WTC11 (cell line): ENCODE data around the gene RTP5. TPM values are rescaled to one million over a fixed set of nuclear protein-coding genes. Genes with fewer than 3 reads are reported as not detected.
A peak's percentile ranks its signal among the peaks of the same experiment; 100 is the strongest.

Source experiments
- ATAC-seq: fragments of 200-7000 bp; cut with Tn5 transposase; 2 replicates; pipeline ENCODE4 v1.10.0; 2021; ENCODE audit warnings: mild to moderate bottlenecking, moderate library complexity
- CTCF ChIA-PET: fragments of 300-600 bp; sonication (Branson Sonifier 250); formaldehyde crosslinking; loops from one replicate; lab custom pipeline; 2021; ENCODE audit warnings: antibody characterized with exemption; lab: Charles Lee
- POLR2A ChIA-PET: fragments of 350-600 bp; sonication (Branson Sonifier 250); formaldehyde crosslinking; loops from one replicate; lab custom pipeline; 2021; ENCODE audit warnings: antibody characterized with exemption; lab: Charles Lee
- DNase-seq: peaks from one replicate; pipeline ENCODE4 v3.0.0; 2021; ENCODE audit warnings: low spot score
- H3K27ac Mint-ChIP-seq: 2 replicates; pipeline ENCODE4 v1.8.0; 2021; ENCODE audit warnings: mixed read lengths
- H3K27me3 Mint-ChIP-seq: 2 replicates; pipeline ENCODE4 v1.8.0; 2021; ENCODE audit warnings: low read depth, mild to moderate bottlenecking, moderate library complexity, mixed read lengths
- H3K36me3 Mint-ChIP-seq: 2 replicates; pipeline ENCODE4 v1.8.0; 2021; ENCODE audit warnings: mixed read lengths
- H3K4me1 Mint-ChIP-seq: 2 replicates; pipeline ENCODE4 v1.8.0; 2022; ENCODE audit warnings: mixed read lengths
- H3K4me3 Mint-ChIP-seq: 2 replicates; pipeline ENCODE4 v1.8.0; 2021; ENCODE audit warnings: mild to moderate bottlenecking, moderate library complexity, mixed read lengths
- H3K9me3 Mint-ChIP-seq: 2 replicates; pipeline ENCODE4 v1.8.0; 2021; ENCODE audit warnings: mixed read lengths
- ATF1 ChIP-seq: sonication (generic); formaldehyde crosslinking; IDR thresholded peaks from 2 replicates; pipeline ENCODE4 v1.8.1; 2023; ENCODE audit warnings: mild to moderate bottlenecking, moderate library complexity, missing genetic modification reagents
- ATF3 ChIP-seq: sonication (generic); formaldehyde crosslinking; conservative IDR thresholded peaks from 2 replicates; pipeline ENCODE4 v1.8.1; 2022; ENCODE audit warnings: mild to moderate bottlenecking, missing genetic modification reagents
- EMX1 ChIP-seq: fragments of 250-450 bp; sonication (Bioruptor Pico); IDR thresholded peaks from 2 replicates; pipeline ENCODE4 v1.8.0; 2021; ENCODE audit warnings: mild to moderate bottlenecking
- FOXP1 ChIP-seq: sonication (generic); formaldehyde crosslinking; IDR thresholded peaks from 2 replicates; pipeline ENCODE4 v1.8.0; 2022; ENCODE audit warnings: missing genetic modification reagents, mild to moderate bottlenecking, moderate library complexity, borderline replicate concordance
- GRHL2 ChIP-seq: fragments of 250-450 bp; sonication (Bioruptor Pico); IDR thresholded peaks from 2 replicates; pipeline ENCODE4 v1.8.0; 2022; ENCODE audit warnings: mild to moderate bottlenecking, moderate library complexity; ENCODE audit not compliant: insufficient replicate concordance, severe bottlenecking
- GTF2I ChIP-seq: fragments of 250-450 bp; sonication (Bioruptor Pico); conservative IDR thresholded peaks from 2 replicates; pipeline ENCODE4 v1.4.0; 2021; ENCODE audit warnings: mild to moderate bottlenecking
- KAT7 ChIP-seq: sonication (generic); formaldehyde crosslinking; IDR thresholded peaks from 2 replicates; pipeline ENCODE4 v1.8.1; 2023; ENCODE audit warnings: missing genetic modification reagents, mild to moderate bottlenecking, borderline replicate concordance
- NFATC4 ChIP-seq: fragments of 250-450 bp; sonication (Bioruptor Pico); IDR thresholded peaks from 2 replicates; pipeline ENCODE4 v1.9.0; 2021; ENCODE audit warnings: mild to moderate bottlenecking
- NR2C2 ChIP-seq: sonication (generic); formaldehyde crosslinking; IDR thresholded peaks from 2 replicates; pipeline ENCODE4 v1.8.0; 2022; ENCODE audit warnings: mild to moderate bottlenecking, missing genetic modification reagents
- PREB ChIP-seq: sonication (generic); formaldehyde crosslinking; IDR thresholded peaks from 2 replicates; pipeline ENCODE4 v1.8.1; 2022; ENCODE audit warnings: mild to moderate bottlenecking, missing genetic modification reagents, moderate library complexity, borderline replicate concordance
- RELA ChIP-seq: sonication (generic); formaldehyde crosslinking; IDR thresholded peaks from 2 replicates; pipeline ENCODE4 v1.8.1; 2022; ENCODE audit warnings: missing genetic modification reagents, mild to moderate bottlenecking, borderline replicate concordance
- TEAD4 ChIP-seq: sonication (generic); formaldehyde crosslinking; IDR thresholded peaks from 2 replicates; pipeline ENCODE4 v1.8.0; 2022; ENCODE audit warnings: mild to moderate bottlenecking, missing genetic modification reagents
- ZBTB21 ChIP-seq: sonication (generic); formaldehyde crosslinking; IDR thresholded peaks from 2 replicates; pipeline ENCODE4 v1.8.1; 2023; ENCODE audit warnings: mild to moderate bottlenecking, missing genetic modification reagents, borderline replicate concordance
- ZNF121 ChIP-seq: sonication (generic); formaldehyde crosslinking; IDR thresholded peaks from 2 replicates; pipeline ENCODE4 v1.8.0; 2023; ENCODE audit warnings: missing genetic modification reagents
- ZNF281 ChIP-seq: sonication (generic); formaldehyde crosslinking; IDR thresholded peaks from 2 replicates; pipeline ENCODE4 v1.8.0; 2023; ENCODE audit warnings: mild to moderate bottlenecking, missing genetic modification reagents
- ZNF317 ChIP-seq: sonication (generic); formaldehyde crosslinking; IDR thresholded peaks from 2 replicates; pipeline ENCODE4 v1.8.1; 2023; ENCODE audit warnings: low read depth, mild to moderate bottlenecking, moderate library complexity, missing genetic modification reagents, borderline replicate concordance
- ZNF423 ChIP-seq: fragments of 250-450 bp; sonication (Bioruptor Pico); IDR thresholded peaks from 2 replicates; pipeline ENCODE4 v2.1.2; 2022; ENCODE audit warnings: mild to moderate bottlenecking, moderate library complexity
- ZSCAN18 ChIP-seq: fragments of 250-450 bp; sonication (Bioruptor Pico); IDR thresholded peaks from 2 replicates; pipeline ENCODE4 v2.1.2; 2022; ENCODE audit warnings: mild to moderate bottlenecking, moderate library complexity
- total RNA-seq: library from RNA; stranded (reverse); gene quantifications from 3 replicates; pipeline ENCODE4 v1.2.3, GENCODE V29; 2021

RTP5 gene
- total RNA-seq, 1 experiment from 2014 or later: not detected

GRCh38 chr2:241843321-241844065 lies 26.0 kb upstream of the RTP5 start:
- no peak for ATAC-seq
- H3K36me3 Mint-ChIP-seq: no peaks in the 10 kb centered on the region
- H3K9me3 Mint-ChIP-seq: no peaks in the 10 kb centered on the region
- H3K4me1 Mint-ChIP-seq: peaks cover 19% of the 10 kb centered on the region
- peaks cover 38% of the 10 kb centered on the region for H3K27me3 Mint-ChIP-seq
- TF ChIP-seq NFATC4 (CRISPR knock-in tag) (no peak), FOXP1 (no peak), ATF1 (CRISPR knock-in tag) (no peak), EMX1 (no peak), ZNF317 (no peak)
- TF ChIP-seq, all 79 proteins: peak for 0
- H3K27ac Mint-ChIP-seq: no peak overlapping the region
- DNase-seq: no peak
- ChIA-PET POLR2A (no interaction called here), CTCF (interaction anchor here (0.7 to 1.3 kb wide), 3 partner anchors 17 to 436 kb away, joined by 3 to 4 read pairs (median 4); no protein-coding TSS in a partner anchor)
- H3K4me3 Mint-ChIP-seq: peak overlapping the region; percentile 41

DNA sequence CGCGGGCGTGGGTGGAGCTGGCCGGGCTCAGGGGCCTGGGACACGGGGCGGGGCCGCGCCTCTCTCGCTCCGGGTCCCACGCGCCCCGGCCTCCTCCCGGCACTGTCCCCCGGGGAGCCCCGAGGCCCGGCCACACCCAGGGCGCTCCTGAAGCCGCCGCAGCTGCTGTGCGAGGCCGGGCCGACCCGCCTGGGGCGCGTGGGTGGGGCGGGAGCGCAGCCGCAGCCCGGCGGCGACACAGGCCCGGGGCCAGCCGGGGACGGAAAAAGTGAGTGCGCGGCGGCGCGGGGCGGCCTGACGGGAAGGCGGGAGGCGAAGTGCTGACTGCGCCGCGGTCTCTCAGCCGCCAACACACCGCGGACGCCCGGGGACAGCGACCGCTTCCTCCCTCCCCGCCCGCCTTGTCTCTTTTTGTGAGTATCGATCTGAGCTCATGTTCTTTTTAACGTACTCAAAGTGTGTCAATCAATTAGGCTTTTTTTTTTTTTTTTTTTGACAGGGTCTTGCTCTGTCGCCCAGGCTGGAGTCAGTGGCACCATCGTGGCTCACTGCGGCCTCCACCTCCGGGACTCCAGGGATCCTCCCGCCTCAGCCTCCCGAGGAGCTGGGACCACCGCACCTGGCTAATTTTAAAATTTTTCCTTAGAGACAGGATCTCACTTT lies 25.3 kb upstream of the RTP5 start:
- Mint-ChIP-seq H3K36me3 (no peaks in the 10 kb centered on the region), H3K4me3 (peak overlapping the region; percentile 69), H3K27ac (no peak overlapping the region), H3K9me3 (no peaks in the 10 kb centered on the region), H3K27me3 (peaks cover 38% of the 10 kb centered on the region), H3K4me1 (peaks cover 19% of the 10 kb centered on the region)
- DNase-seq (peak; percentile 65), ATAC-seq (peak; percentile 79)
- CTCF ChIA-PET: interaction anchor here (0.7 to 1.3 kb wide), 3 partner anchors 16 to 437 kb away, joined by 3 to 4 read pairs (median 4); no protein-coding TSS in a partner anchor
- POLR2A ChIA-PET: interaction anchor here (0.7 kb wide), 1 partner anchor 12 kb away, joined by 8 read pairs; no protein-coding TSS in a partner anchor
- TF ChIP-seq ZBTB21 (CRISPR knock-in tag): no peak
- 0 out of 2 replicates have a peak, but pooled peaks have one; percentile 22 for TF ChIP-seq ZNF423
- TF ChIP-seq KAT7 (CRISPR knock-in tag): no peak
- peak; percentile 91 for TF ChIP-seq ZNF121
- TF ChIP-seq GTF2I (CRISPR knock-in tag): 0 out of 2 replicates have a peak, but pooled peaks have one; percentile 21

GRCh38 chr2:241844831-241845578 lies 24.5 kb upstream of the RTP5 start:
- ATAC-seq (no peak), DNase-seq (no peak)
- Mint-ChIP-seq H3K27me3 (peaks cover 38% of the 10 kb centered on the region), H3K27ac (no peak overlapping the region), H3K9me3 (no peaks in the 10 kb centered on the region), H3K4me1 (peaks cover 19% of the 10 kb centered on the region), H3K4me3 (peak overlapping the region; percentile 69), H3K36me3 (no peaks in the 10 kb centered on the region)
- no peak for TF ChIP-seq KAT7 (CRISPR knock-in tag)
- TF ChIP-seq GRHL2 (CRISPR knock-in tag): no peak
- no peak for TF ChIP-seq ZSCAN18
- TF ChIP-seq RELA (CRISPR knock-in tag): no peak
- TF ChIP-seq TEAD4 (CRISPR knock-in tag): no peak
- TF ChIP-seq ATF3: no peak
- no peak for TF ChIP-seq ZNF281 (CRISPR knock-in tag)
- no peak for TF ChIP-seq NR2C2
- TF ChIP-seq PREB: no peak
- POLR2A ChIA-PET: interaction anchor here (0.7 kb wide), 1 partner anchor 12 kb away, joined by 8 read pairs; no protein-coding TSS in a partner anchor
- CTCF ChIA-PET: interaction anchor here (0.7 to 1.3 kb wide), 2 partner anchors 21 to 31 kb away, joined by 3 to 4 read pairs; no protein-coding TSS in a partner anchor
